C4-2B (cell line): ENCODE data around the gene BCL10.

ENCODE experiments used
- ZFX ChIP-seq: fragments of 450-650 bp; IDR thresholded peaks from 2 replicates; pipeline ENCODE4 v1.6.1; 2017
- TF ChIP-seq, protein P1 (sequence below): fragments of 450-650 bp; conservative IDR thresholded peaks from 2 replicates; pipeline ENCODE4 v1.5.1; 2017; ENCODE audit warnings: mild to moderate bottlenecking

GRCh38 chr1:85315789-85316188, 39.4 kb upstream of the BCL10 start:
- TF ChIP-seq, protein P1, sequence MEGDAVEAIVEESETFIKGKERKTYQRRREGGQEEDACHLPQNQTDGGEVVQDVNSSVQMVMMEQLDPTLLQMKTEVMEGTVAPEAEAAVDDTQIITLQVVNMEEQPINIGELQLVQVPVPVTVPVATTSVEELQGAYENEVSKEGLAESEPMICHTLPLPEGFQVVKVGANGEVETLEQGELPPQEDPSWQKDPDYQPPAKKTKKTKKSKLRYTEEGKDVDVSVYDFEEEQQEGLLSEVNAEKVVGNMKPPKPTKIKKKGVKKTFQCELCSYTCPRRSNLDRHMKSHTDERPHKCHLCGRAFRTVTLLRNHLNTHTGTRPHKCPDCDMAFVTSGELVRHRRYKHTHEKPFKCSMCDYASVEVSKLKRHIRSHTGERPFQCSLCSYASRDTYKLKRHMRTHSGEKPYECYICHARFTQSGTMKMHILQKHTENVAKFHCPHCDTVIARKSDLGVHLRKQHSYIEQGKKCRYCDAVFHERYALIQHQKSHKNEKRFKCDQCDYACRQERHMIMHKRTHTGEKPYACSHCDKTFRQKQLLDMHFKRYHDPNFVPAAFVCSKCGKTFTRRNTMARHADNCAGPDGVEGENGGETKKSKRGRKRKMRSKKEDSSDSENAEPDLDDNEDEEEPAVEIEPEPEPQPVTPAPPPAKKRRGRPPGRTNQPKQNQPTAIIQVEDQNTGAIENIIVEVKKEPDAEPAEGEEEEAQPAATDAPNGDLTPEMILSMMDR, result no peak
- TF ChIP-seq ZFX, result no peak
